KMS-11 (cell line): ENCODE results near the gene NSF.

ENCODE experiments used
- H2AFZ ChIP-seq: fragments of 200-600 bp; sonication (generic); 2 replicates; pipeline ENCODE4 v1.6.1; 2016; ENCODE audit warnings: antibody characterized with exemption, mixed run types, low read depth
- H3K27ac ChIP-seq: fragments of 200-600 bp; sonication (generic); 2 replicates; pipeline ENCODE4 v1.6.1; 2016; ENCODE audit warnings: mild to moderate bottlenecking, mixed run types
- H3K27me3 ChIP-seq: fragments of 200-600 bp; sonication (generic); 2 replicates; pipeline ENCODE4 v1.6.1; 2017; ENCODE audit warnings: mild to moderate bottlenecking, low read depth, mixed run types, moderate library complexity; ENCODE audit not compliant: insufficient read depth
- H3K36me3 ChIP-seq: fragments of 200-600 bp; sonication (generic); 2 replicates; pipeline ENCODE4 v1.6.1; 2017; ENCODE audit warnings: mild to moderate bottlenecking, mixed run types; ENCODE audit not compliant: insufficient read depth
- H3K4me1 ChIP-seq: fragments of 200-600 bp; sonication (generic); 2 replicates; pipeline ENCODE4 v1.6.1; 2016; ENCODE audit warnings: mild to moderate bottlenecking, low read depth, mixed run types; ENCODE audit not compliant: poor library complexity, severe bottlenecking
- H3K4me2 ChIP-seq: fragments of 200-600 bp; sonication (generic); 2 replicates; pipeline ENCODE4 v1.7.0; 2016; ENCODE audit warnings: mild to moderate bottlenecking, mixed run types
- H3K4me3 ChIP-seq: fragments of 200-600 bp; sonication (generic); IDR thresholded peaks from 2 replicates; pipeline ENCODE4 v1.6.1; 2017; ENCODE audit warnings: low read depth, low read length, mixed read lengths; ENCODE audit not compliant: insufficient read depth
- H3K79me2 ChIP-seq: fragments of 200-600 bp; sonication (generic); 2 replicates; pipeline ENCODE4 v1.6.1; 2016; ENCODE audit warnings: low read depth, mixed run types; ENCODE audit not compliant: insufficient read depth
- H3K9ac ChIP-seq: fragments of 200-600 bp; sonication (generic); 2 replicates; pipeline ENCODE4 v1.6.1; 2016; ENCODE audit warnings: mild to moderate bottlenecking, mixed run types
- H4K20me1 ChIP-seq: fragments of 200-600 bp; sonication (generic); 2 replicates; pipeline ENCODE4 v1.6.1; 2016; ENCODE audit warnings: mild to moderate bottlenecking, mixed run types; ENCODE audit not compliant: insufficient read depth
- CTCF ChIP-seq: fragments of 200-600 bp; sonication (generic); conservative IDR thresholded peaks from 2 replicates; pipeline ENCODE4 v1.6.1; 2017; ENCODE audit warnings: low read depth, mild to moderate bottlenecking, antibody characterized with exemption, low read length, moderate library complexity, mixed read lengths

The NSF gene

GRCh38 chr17:46788796-46789195 is 198.3 kb downstream of the NSF start:
- H3K27me3 ChIP-seq = no peaks in the 10 kb centered on the region

GRCh38 chr17:46789610-46790009 is 199.1 kb downstream of the NSF start:
- Histone ChIP-seq H3K27ac (no peak overlapping the region), H3K36me3 (no peaks in the 10 kb centered on the region), H4K20me1 (no peaks in the 10 kb centered on the region), H3K4me1 (no peaks in the 10 kb centered on the region), H3K9ac (no peak overlapping the region), H3K79me2 (no peaks in the 10 kb centered on the region), H3K27me3 (no peaks in the 10 kb centered on the region), H3K4me3 (no peak overlapping the region), H3K4me2 (no peak overlapping the region), H2AFZ (no peak overlapping the region)
- no peak for TF ChIP-seq CTCF

More at GRCh38 chr17:46788796-46789195, 198.3 kb downstream of the NSF start:
- H3K79me2 ChIP-seq = no peaks in the 10 kb centered on the region
- H3K4me3 ChIP-seq = no peak overlapping the region
- TF ChIP-seq CTCF = no peak
- H3K4me2 ChIP-seq = no peak overlapping the region
- H3K9ac ChIP-seq = no peak overlapping the region
- no peak overlapping the region for H2AFZ ChIP-seq
- no peak overlapping the region for H3K27ac ChIP-seq
- no peaks in the 10 kb centered on the region for H3K36me3 ChIP-seq
- no peaks in the 10 kb centered on the region for H3K4me1 ChIP-seq
- H4K20me1 ChIP-seq = no peaks in the 10 kb centered on the region

GRCh38 chr17:46790216-46790615 is 199.7 kb downstream of the NSF start:
- no peaks in the 10 kb centered on the region for H3K79me2 ChIP-seq
- no peaks in the 10 kb centered on the region for H3K4me1 ChIP-seq
- no peak overlapping the region for H2AFZ ChIP-seq
- TF ChIP-seq CTCF = no peak
- H3K27me3 ChIP-seq = no peaks in the 10 kb centered on the region
- H4K20me1 ChIP-seq = no peaks in the 10 kb centered on the region
- H3K9ac ChIP-seq = no peak overlapping the region
- H3K4me3 ChIP-seq = no peak overlapping the region
- no peak overlapping the region for H3K27ac ChIP-seq
- no peaks in the 10 kb centered on the region for H3K36me3 ChIP-seq
- no peak overlapping the region for H3K4me2 ChIP-seq

GRCh38 chr17:46791531-46791930 is 201.1 kb downstream of the NSF start:
- H3K4me2 ChIP-seq = no peak overlapping the region

More at GRCh38 chr17:46791531-46791930, 201.1 kb downstream of the NSF start:
- no peak overlapping the region for H3K9ac ChIP-seq
- no peak overlapping the region for H3K27ac ChIP-seq
- no peaks in the 10 kb centered on the region for H4K20me1 ChIP-seq
- no peak overlapping the region for H2AFZ ChIP-seq
- no peak overlapping the region for H3K4me3 ChIP-seq
- no peaks in the 10 kb centered on the region for H3K4me1 ChIP-seq
- no peaks in the 10 kb centered on the region for H3K36me3 ChIP-seq
- H3K79me2 ChIP-seq = no peaks in the 10 kb centered on the region
- no peak for TF ChIP-seq CTCF
- H3K27me3 ChIP-seq = no peaks in the 10 kb centered on the region
